RWPE2 (cell line): ENCODE results near the gene ERP44.
"Not testable (repeated sequence)": the region's sequence is repeated elsewhere in the genome, so short reads cannot be mapped to it uniquely, and the experiment has no call there.

ENCODE experiments used
- ATAC-seq: fragments of 200-7000 bp; cut with Tn5 transposase; 3 replicates; pipeline ENCODE4 v1.9.1; 2021; ENCODE audit warnings: low read depth
- DNase-seq: peaks from one replicate; pipeline ENCODE4 v3.0.0-alpha.2; 2020; ENCODE audit warnings: low spot score
- H3K27ac ChIP-seq: fragments of 450-650 bp; 2 replicates; pipeline ENCODE4 v1.5.1; 2017; ENCODE audit warnings: mild to moderate bottlenecking; ENCODE audit not compliant: poor library complexity, severe bottlenecking
- H3K27me3 ChIP-seq: fragments of 250-450 bp; sonication (Bioruptor Pico); 2 replicates; pipeline ENCODE4 v1.5.1; 2021; ENCODE audit warnings: mild to moderate bottlenecking, moderate library complexity; ENCODE audit not compliant: insufficient read depth, poor library complexity, severe bottlenecking
- H3K36me3 ChIP-seq: fragments of 250-450 bp; sonication (Bioruptor Pico); 2 replicates; pipeline ENCODE4 v1.5.1; 2020; ENCODE audit warnings: low read depth, mild to moderate bottlenecking, moderate library complexity
- H3K4me1 ChIP-seq: fragments of 250-450 bp; sonication (Bioruptor Pico); 2 replicates; pipeline ENCODE4 v1.5.1; 2021; ENCODE audit warnings: mild to moderate bottlenecking, moderate library complexity; ENCODE audit not compliant: insufficient read depth, poor library complexity, severe bottlenecking
- H3K4me3 ChIP-seq: fragments of 250-450 bp; sonication (Bioruptor Pico); 2 replicates; pipeline ENCODE4 v1.5.1; 2021; ENCODE audit warnings: mild to moderate bottlenecking, moderate library complexity; ENCODE audit not compliant: severe bottlenecking
- H3K9me3 ChIP-seq: fragments of 250-450 bp; sonication (Bioruptor Pico); 2 replicates; pipeline ENCODE4 v1.5.1; 2021; ENCODE audit warnings: mild to moderate bottlenecking, moderate library complexity; ENCODE audit not compliant: severe bottlenecking
- CTCF ChIP-seq: fragments of 450-650 bp; IDR thresholded peaks from one replicate; pipeline ENCODE4 v1.5.1; 2017; ENCODE audit warnings: mild to moderate bottlenecking, moderate library complexity; ENCODE audit not compliant: poor library complexity, severe bottlenecking

ERP44 gene

GRCh38 chr9:100064872-100065581 is 33.8 kb downstream of the ERP44 start:
- Histone ChIP-seq H3K4me1 (peaks cover 27% of the 10 kb centered on the region), H3K4me3 (no peak overlapping the region), H3K27ac (peak overlapping the region; percentile 39), H3K36me3 (peaks cover 4% of the 10 kb centered on the region), H3K27me3 (no peaks in the 10 kb centered on the region), H3K9me3 (no peaks in the 10 kb centered on the region)
- no peak for TF ChIP-seq CTCF
- ATAC-seq (peak; percentile 100), DNase-seq (no peak)

DNA sequence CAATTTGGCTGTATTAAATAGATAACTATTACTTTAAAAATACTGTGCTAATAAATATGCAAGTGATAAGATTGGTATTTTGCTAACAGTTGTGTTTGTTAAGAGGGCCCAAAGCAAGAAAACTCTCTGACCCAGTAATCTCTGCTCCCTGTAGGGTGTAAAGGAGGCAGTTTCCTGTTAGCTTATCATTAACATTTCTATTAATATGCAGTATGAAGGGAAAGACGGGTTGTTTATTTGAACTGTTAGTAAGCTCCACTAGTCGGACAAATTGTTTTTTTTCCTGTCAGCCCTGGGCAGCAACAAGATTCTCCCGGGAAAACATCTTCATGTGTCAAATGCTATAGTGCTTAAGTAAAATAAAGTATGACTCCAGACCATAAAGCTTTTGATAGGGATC is 35.6 kb downstream of the ERP44 start:
- TF ChIP-seq CTCF, result no peak
- no peaks in the 10 kb centered on the region for H3K9me3 ChIP-seq
- peaks cover 22% of the 10 kb centered on the region for H3K36me3 ChIP-seq
- DNase-seq (no peak), ATAC-seq (no peak)
- no peak overlapping the region for H3K27ac ChIP-seq
- H3K27me3 ChIP-seq, result no peaks in the 10 kb centered on the region
- H3K4me1 ChIP-seq, result peaks cover 23% of the 10 kb centered on the region
- H3K4me3 ChIP-seq, result no peak overlapping the region

GRCh38 chr9:100062683-100063082 is 36.1 kb downstream of the ERP44 start:
- H3K27me3 ChIP-seq, ATAC-seq, H3K9me3 ChIP-seq, H3K27ac ChIP-seq, DNase-seq, H3K4me3 ChIP-seq: not testable (repeated sequence)
- Histone ChIP-seq H3K36me3 (peaks cover 26% of the 10 kb centered on the region), H3K4me1 (peaks cover 23% of the 10 kb centered on the region)

- H3K27me3 ChIP-seq, result no peaks in the 10 kb centered on the region
- H3K9me3 ChIP-seq, result no peaks in the 10 kb centered on the region
- H3K4me1 ChIP-seq, result no peaks in the 10 kb centered on the region
- no peak for ATAC-seq
- no peak for DNase-seq
- H3K4me3 ChIP-seq, result no peak overlapping the region
- no peak for TF ChIP-seq CTCF
- no peak overlapping the region for H3K27ac ChIP-seq
- peaks cover 43% of the 10 kb centered on the region for H3K36me3 ChIP-seq
Measured at GRCh38 chr9:100058699-100059579, 39.9 kb downstream of the ERP44 start.

DNA sequence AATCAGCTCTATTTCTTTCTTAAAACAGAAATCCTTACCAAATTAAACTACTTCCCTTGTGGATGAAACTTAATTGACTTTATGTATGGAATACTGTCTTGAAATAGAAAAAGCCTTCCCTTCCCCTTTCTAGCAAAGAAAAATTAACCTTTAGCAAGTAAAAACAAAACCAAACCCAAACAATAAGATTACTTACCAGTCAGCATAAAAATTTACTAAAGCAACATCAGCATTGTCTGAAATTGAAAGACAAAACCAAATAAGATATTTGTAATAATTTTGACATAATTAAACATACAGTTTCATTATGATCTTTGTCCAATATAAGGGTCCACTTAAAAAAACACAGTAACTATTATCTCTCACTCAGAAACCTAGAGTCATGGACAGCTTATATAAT is 41.2 kb downstream of the ERP44 start:
- ATAC-seq (no peak), DNase-seq (no peak)
- Histone ChIP-seq H3K4me3 (no peak overlapping the region), H3K4me1 (no peaks in the 10 kb centered on the region), H3K36me3 (peaks cover 49% of the 10 kb centered on the region), H3K27me3 (no peaks in the 10 kb centered on the region), H3K27ac (no peak overlapping the region), H3K9me3 (no peaks in the 10 kb centered on the region)
- TF ChIP-seq CTCF, result no peak
